Upper lobe of left lung (tissue), 4 donors: ENCODE results near the gene PBLD.

Experiments used
- EP300 ChIP-seq, 4 donors: sonication (generic); formaldehyde crosslinking; IDR thresholded peaks; one replicate each; pipeline ENCODE4 v1.5.1; 2017; ENCODE audit warnings: antibody characterized with exemption in 4 of 4, control low read depth in 2 of 4
- POLR2A ChIP-seq, 4 donors: fragments of 450-650 bp; IDR thresholded peaks; one replicate each; pipeline ENCODE4 v1.5.1; 2016 to 2017; ENCODE audit warnings: antibody characterized with exemption in 4 of 4, mild to moderate bottlenecking in 2 of 4
- POLR2AphosphoS5 ChIP-seq, 2 donors: sonication (generic); formaldehyde crosslinking; IDR thresholded peaks; one replicate each; pipeline ENCODE4 v1.5.1; 2017; ENCODE audit warnings: antibody characterized with exemption in 2 of 2
- TF ChIP-seq, protein P1 (sequence below), 6 experiments: fragments of 450-650 bp in 4 of 6; fragments of 200-600 bp in 2 of 6; sonication (generic) in 2 of 6; IDR thresholded peaks; one replicate each; pipeline ENCODE4 v1.5.1; 2016 to 2019; ENCODE audit warnings: antibody characterized with exemption in 6 of 6

DNA sequence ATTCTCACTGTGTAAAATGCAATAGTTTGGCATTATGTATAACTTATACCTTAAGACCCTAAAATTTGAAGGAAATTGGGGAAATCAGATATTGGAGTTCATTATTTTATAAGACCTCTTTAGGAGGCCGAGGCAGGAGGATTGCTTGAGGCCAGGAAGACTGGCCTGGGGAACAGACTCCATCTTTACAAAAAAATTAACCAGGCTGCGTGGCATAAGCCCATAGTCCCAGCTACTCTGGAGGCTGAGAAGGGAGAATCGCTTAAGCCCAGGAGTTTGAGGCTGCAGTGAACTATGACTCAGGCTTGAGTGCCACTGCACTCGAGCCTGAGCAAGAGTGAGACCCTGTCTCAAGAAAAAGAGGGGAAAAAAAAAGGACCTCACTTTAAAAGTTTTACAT is 14.0 kb upstream of the PBLD start:
- TF ChIP-seq, protein P1, sequence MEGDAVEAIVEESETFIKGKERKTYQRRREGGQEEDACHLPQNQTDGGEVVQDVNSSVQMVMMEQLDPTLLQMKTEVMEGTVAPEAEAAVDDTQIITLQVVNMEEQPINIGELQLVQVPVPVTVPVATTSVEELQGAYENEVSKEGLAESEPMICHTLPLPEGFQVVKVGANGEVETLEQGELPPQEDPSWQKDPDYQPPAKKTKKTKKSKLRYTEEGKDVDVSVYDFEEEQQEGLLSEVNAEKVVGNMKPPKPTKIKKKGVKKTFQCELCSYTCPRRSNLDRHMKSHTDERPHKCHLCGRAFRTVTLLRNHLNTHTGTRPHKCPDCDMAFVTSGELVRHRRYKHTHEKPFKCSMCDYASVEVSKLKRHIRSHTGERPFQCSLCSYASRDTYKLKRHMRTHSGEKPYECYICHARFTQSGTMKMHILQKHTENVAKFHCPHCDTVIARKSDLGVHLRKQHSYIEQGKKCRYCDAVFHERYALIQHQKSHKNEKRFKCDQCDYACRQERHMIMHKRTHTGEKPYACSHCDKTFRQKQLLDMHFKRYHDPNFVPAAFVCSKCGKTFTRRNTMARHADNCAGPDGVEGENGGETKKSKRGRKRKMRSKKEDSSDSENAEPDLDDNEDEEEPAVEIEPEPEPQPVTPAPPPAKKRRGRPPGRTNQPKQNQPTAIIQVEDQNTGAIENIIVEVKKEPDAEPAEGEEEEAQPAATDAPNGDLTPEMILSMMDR (IDR thresholded peaks at IDR 0.05), result no peak
- TF ChIP-seq EP300 (IDR thresholded peaks at IDR 0.05), result no peak
- no peak for TF ChIP-seq POLR2AphosphoS5 (IDR thresholded peaks at IDR 0.05)
- no peak for TF ChIP-seq POLR2A (IDR thresholded peaks at IDR 0.05)
